DMS153 (cell line): ENCODE results near the gene TEX51.

Experiments
- DNase-seq: peaks from one replicate; lab custom pipeline; 2025; lab: John Stamatoyannopoulos, UW

The TEX51 gene

DNA sequence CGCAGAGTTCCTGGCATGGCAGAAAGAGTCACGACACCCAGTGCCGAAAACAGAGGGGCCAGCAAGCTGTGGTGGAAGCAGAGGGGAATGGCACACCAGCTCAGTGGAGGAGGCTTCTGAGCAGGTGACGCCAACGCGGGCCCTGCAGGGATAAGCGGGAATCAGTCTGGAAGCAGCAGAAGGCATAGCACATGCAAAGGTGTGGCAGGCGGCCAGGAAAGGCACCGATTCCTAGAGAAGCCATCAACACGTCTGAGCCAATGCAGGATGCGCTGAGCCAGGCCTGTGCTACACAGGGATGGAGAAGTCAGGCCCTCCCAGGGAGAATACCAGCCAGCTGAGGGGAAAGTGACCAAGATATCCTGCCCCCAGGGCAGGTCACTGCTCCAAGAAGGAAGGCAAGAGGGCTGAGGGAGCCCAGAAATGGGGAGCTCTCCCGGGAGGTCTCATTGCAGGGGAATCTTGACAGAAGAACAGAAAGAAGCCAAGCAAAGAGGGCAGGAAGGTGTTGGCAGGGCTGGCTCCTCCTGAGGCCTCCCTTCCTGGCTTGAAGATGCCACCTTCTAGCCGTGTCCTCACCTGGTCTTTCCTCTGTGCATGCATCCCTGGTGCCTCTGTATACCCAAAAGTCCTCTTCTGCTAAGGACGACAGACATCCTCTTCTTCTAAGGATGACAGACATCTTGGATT, 16.3 kb downstream of the TEX51 start:
- DNase-seq: no peak

DNA sequence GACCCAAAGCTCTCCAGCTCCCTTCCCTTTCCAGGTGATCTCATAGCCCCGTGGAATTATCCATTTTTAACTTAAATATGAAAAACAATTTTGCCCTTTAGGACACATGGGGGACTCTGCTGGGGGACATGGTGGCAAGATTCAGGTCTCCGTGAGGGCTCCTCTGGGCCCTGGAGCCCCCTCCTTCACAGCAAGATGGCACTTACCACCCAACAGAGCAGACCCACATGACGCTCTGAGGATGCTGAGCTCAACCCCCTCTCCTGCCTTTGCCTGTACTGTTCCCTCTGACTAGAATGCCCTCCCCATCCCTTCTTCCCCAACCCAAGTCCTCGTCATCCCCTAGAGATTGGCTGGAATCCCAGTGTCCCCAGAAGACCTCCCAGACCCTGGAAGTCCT, 17.2 kb downstream of the TEX51 start:
- no peak for DNase-seq

DNA sequence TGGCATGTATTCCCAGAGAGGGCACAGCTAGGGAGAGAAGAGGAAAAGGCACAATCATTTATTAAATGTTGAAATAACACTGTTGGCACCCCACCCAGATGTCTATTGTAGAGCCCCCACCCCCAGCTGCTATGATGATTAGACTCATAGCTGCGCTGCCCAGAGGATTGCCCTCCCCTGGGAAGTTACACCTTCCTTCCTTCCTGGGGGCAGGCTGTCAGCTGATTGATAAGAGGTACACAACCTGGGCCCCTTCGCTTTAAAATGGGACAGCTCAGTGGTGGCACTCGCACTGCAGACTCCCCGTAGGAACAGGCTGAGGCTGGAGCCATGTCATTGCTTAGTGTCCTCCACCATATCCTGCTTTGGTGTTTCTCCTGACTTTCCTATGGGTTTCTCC, 18.1 kb downstream of the TEX51 start:
- DNase-seq: no peak

DNA sequence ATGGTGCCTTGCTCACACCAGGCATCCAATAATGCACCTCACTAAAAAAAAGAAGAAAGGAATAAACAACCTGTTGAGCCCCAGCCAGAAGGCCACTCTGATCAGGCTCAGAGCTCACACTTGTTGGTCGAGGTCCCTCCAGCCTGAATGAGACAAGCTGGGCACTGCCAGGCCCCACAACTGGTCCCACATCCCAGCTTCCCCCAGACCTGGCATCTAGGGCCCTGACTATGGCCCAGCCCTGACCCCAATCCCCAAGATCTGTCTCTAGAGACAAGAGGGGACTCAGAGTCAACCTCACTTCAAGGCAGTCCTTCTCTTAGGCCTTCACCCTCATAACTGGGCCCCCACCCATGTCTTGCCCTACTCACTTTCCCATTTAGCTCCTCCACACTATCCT, 22.4 kb downstream of the TEX51 start:
- DNase-seq: no peak

DNA sequence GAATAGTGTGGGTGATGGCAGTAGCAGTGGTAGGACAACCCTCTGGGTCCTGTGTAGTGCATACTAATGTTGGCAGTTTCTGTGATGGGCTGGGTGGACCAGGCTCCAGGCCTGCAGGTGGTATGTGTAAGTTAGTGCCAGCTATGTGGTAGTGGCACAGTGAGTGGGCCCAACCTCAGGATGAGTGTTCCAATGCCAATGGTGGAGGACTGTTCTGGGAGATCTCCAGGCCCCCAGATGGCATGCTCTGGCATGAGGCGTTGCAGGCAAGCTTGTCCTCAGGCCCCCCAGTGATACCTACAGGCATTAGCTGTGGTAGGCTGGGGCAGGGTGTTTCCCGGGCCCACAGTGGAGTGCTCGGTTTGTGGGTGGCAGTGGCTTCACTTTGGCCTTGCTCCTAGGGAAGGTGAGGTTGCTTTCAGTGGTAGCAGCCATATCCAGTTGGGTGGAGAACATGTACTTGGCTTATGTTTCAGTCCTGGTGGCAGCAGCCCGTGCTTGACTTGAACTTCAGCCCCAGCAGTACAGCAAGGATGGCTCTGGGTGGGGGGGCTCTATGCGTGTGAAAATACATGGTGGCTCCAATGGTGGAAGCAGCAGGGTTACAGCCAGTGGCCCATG, 32.4 kb downstream of the TEX51 start:
- DNase-seq: no peak

DNA sequence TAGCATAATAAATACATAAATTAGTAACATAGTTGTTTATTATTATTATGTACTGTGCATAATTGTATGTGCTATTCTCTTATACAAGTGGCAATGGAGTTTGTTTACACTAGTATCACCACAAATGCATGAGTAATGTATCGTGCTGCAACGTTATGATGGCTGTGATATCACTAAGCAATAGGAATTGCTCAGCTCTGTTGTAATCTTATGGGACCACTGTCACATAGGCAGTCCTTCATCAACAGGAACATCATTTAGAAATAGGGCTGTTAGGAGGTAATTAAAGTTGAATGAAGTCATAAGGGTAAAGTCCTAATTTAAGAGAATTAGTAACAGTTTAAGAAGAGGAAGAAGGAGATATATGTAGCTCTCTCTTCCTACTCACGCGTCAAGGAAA, 33.8 kb downstream of the TEX51 start:
- no peak for DNase-seq

DNA sequence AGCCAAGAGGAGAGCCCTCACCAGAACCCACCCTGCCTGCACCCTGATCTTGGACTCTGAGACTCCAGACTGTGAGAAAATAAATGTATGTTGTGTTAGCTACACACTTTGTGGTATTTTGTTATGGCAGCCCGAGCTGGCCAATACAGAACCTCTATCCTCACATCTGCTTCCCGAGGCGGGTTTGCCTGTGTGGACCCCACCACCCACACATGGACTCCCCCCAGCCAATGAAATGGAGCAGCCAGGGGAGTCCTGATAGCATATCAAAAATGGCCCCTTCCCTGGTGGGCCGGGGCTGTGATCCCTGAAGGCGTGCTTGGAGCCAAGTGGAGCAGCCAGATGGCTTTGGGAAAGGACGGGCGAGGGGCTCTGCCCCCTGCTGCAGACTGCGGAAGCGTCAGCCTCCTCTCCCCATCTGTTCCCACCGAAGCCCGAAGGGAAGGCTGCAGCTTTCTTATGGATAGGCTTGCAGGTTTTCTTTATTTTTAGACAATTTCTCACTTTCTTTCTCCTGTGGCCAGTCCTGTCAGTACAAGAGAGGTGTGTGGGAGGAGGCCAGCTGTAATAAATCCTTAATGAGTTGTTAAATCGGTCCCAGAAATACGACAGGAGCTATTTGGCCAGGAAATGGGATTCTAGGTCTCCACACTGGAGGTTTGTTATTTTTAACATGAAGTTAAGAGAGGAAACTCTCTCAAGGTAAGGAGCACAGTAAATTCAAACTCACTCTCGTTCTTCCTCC, 34.4 kb downstream of the TEX51 start:
- no peak for DNase-seq

DNA sequence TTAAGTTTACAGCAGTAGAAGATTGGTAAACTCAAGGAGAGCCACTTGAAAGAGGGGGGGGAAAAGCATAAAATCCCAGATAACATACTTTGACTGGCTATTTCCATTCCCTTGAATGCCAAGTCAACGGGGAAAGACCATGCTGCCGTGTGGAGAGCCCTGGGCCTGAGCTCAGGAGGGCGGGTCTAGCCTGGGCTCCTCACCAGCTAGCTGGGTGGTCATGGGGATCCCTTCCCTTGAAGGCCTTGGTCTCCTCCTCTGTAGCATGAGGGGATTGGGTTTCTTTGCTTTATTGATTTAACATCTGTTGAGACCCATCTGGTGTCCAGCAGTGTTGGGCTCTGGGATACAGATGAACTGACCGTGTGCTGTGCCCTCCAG, 35.0 kb downstream of the TEX51 start:
- no peak for DNase-seq

DNA sequence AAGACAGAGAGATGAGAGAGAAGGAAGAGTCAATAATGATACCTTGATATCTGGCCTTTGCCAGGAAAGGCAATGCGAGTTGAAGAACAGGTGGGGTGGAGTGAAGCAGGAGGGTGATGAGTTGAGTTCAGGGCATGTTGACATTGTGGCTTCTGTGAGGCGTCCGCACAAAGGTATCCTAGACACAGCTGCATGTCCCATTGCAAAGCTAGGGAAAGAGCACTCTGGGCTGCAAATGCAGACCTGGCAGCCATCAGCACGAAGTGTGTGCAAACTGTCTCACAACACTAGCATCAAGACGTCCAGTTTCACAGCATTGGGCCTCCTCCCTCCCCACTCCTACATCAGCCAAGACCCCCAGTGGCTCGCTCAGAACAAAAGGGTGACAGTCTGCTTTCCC, 36.1 kb downstream of the TEX51 start:
- peak; percentile 83 for DNase-seq

DNA sequence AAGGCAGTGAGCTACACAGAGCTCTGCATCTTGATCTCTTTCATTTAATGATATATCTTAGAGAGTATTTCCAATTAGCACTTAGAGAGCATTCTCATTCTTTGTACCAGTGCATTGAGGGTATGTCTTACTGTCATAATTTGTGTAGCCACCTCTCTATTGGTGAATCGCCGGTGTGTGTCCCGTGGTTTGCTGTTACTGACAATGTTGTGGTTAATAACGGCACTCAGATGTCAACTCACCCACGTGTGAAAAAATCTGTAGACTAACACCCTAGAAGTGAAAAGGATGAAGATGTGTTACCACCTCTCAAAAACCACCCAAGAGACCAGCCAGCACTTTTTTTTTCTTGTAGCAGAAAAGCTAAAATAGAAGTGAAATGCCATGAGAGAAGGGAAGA, 37.1 kb downstream of the TEX51 start:
- DNase-seq: no peak

DNA sequence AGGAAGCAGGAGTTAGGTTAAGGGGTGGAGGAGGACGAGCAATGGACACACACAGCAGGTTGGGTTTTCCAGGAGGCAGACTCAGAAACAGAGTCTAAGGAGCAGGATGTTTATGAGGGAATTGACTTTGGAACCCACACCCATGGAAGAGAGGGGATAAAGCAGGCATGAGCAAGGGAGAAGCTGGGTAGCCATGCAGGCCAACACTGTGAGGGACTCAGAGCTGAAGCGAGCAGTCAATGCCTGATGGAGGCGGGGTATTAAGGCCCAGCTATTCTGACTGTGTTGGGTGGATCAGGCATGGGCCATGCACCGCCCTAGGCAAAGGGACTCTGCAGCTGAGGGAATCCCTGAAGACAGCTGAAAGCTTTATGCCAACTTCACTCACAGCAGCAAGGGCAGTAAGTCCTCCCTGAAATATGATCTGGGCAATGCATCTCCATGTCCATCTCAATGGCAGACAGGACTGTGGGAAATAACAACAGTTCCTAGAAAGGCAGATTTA, 37.6 kb downstream of the TEX51 start:
- no peak for DNase-seq

DNA sequence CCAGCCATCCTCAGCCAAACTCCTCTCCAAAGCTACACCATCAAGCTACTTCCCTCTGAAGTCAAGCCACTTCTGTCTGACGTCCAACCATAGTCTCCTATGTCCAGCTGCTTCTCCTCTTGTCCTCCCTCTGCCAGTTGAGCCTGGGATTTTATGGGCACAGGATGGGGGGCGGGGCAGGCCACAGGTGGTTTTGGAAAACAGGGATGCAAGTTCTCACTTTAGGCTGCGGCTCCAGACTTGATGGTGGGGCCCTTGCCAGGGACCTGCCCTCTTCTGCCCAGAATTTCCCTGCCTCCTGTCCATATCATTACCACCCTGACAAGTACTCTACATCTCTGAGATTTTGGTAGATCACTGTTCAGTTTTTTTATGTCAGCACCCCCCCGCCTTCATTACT, 41.6 kb downstream of the TEX51 start:
- no peak for DNase-seq

DNA sequence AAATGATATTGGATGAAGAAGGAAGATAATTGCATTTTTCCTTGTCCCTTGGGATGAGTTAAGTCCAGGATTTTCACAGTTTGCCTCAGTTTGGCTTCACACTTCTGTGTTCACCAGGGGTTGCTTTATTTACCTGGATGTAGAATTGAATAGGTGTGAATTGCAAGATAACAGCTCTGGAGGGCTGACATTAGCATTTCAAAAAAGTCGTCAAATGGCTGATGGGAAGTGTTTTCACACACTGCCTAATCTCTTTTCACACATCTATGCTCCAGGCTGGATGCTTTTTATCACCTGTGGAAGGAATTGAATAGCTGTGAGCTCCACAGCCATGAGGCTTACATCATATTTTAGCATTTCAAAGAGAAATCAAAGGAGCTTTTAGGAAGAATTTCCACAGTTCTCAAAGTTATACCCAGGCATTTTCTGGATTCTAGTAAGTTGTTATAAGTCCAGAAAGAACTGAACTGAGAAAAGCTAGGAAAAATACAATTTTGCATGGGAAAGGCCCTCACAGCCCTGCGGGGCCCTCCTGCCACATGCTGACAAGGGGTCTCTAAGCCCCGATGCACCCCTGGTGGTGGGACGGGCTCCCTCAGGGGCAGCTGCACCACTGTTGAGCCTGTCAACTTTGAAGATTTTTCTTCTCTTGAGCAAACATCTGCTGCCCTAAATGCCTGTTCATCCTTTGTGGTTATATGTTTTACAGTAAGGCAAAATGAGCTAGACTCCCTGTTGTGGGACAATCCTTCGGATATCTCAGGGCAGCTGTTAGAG, 43.9 kb downstream of the TEX51 start:
- DNase-seq: no peak

DNA sequence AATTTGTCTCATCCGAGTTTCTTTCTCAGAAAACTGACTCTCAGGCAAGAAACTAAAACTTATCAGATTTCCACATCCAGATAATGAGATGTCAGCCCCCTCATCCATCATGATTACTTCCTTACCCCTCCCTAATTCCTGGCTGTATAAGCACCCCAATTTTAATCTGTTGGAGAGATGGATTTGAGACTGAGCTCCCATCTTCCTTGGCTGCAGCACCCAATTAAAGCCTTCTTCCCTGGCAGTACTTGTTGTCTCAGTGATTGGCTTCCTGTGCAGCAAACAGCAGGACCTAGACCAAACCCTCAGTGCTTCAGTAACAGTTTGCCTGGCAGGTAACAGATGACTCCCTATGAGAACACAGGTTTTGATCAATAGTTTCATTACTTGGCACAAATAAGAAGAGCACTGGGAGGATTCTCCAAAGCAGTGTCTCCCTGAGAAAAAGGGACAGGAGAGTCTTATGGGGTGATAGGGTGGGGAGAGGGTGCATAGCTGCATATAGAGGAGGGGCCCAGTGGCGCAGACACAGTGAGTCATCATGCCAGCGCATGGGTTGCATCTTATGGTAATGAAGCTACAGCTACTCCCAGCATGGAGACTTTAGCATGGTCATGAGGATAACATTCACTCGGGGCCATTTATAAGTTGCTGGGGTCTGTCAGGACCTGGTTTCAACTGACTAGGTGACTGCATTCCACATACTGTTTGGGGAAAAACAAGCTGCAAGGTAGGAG, 45.1 kb downstream of the TEX51 start:
- DNase-seq: no peak

DNA sequence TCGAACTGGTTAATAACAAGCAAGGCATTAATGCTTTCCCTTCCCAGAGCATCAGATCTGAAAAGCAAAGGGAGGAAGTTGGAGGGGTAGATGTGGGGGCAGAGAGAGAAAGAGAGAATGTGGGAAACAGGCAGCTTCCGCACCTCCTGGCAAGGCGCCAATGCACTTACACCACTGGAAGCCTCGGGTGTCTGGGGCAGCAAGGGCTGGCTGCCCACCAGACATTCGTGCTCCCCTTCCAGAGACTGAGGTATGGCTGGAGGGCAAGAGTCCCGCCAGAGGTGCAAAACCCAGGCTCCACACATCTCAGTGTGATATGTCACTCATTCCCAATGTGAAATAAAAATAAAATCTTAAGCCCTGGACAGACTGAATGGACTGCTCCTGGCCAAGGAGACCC, 46.4 kb downstream of the TEX51 start:
- DNase-seq: no peak

DNA sequence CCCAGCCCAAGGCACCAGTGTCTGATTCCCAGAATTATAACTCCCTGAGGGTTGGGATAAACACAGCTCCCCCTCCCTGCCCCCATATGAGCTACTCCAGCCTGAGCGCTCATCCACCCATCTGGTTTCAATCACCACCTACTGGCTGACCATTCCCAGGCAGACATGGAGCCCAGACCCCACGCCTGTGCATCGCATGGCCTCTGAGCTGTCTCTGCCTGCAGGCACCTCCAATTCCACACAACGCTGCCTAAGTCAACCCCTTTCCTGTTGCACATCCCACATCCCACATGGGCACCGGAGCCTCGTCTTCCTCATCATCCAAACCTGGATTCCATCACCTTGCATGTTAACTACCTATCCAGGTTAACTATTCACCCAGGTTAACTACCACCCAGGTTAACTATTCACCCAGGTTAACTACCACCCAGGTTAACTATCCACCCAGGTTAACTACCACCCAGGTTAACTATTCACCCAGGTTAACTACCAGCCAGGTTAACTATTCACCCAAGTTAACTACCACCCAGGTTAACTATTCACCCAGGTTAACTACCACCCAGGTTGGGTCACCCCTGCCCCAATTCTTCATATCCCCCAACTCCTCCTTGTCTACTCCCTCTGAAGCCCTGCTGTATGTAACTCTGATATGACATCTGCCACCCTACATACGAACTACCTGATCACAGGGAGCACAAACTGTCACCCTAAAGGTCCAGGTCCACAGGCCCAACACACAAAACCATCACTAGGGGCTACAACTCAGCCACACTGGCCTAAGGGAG, 47.8 kb downstream of the TEX51 start:
- no peak for DNase-seq

DNA sequence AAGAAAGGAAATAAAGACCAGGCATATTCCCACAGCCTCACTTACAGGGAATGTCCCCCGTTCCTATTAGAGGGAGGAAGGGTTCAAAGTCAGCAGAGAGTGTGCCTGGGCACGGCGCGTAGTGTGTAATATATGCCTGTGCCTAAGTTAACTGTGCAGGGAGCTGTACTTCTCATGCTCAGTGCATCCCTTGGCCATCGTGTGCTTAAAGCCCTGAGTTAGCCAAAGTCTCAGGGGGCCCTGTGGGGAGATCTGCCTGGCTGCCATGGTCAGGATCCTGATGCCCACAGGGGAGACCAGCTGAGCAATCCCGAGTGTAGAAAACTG, 48.4 kb downstream of the TEX51 start:
- DNase-seq: no peak

DNA sequence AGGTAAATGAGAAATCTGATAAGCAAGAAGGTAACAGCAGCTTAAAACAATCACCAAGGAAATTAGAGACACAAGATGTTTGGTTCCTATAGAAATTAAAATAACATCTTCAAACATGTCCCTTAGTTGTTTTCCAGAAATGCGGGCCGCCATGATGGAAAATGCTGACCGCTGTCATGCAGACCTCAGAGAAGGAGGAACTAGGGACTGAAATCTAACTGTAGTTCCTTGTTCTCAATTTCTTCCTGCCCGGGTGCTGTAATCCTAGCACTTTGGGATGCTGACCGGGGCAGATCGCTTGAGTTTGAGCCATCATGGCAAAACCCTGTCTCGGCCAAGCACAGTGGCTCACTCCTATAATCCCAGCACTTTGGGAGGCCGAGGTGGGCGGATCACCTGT, 51.1 kb downstream of the TEX51 start:
- DNase-seq: no peak

DNA sequence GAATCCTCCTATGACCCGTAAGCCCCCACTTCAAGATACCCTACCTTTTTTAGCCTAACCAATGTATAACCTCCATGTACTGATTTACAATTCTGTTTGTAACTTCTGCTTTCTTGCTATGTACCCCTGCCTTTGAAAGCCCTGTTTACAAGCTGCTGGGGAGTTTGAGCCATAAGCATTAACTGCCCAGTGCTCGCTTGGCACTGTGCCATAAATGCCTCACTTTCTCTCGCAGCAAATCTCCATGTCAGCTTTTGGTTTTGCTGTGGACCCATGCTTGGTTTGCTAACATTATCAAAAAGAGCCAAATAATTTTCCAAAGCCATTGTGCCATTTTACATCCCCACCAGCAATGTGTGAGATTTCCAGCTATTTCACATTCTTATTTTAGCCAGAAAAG, 51.8 kb downstream of the TEX51 start:
- no peak for DNase-seq
